ENCODE results near the gene STARD10.
A peak's percentile ranks its signal among the peaks of the same experiment; 100 is the strongest.

The STARD10 gene

GRCh38 chr11:72793425-72794367 lies at the start of gene STARD10:
Gene STARD10 (minus strand): TSS chr11:72794047. CDS start chr11:72781181, 12,866 bp downstream.
- peak; percentile 96 for DNase-seq

DNA sequence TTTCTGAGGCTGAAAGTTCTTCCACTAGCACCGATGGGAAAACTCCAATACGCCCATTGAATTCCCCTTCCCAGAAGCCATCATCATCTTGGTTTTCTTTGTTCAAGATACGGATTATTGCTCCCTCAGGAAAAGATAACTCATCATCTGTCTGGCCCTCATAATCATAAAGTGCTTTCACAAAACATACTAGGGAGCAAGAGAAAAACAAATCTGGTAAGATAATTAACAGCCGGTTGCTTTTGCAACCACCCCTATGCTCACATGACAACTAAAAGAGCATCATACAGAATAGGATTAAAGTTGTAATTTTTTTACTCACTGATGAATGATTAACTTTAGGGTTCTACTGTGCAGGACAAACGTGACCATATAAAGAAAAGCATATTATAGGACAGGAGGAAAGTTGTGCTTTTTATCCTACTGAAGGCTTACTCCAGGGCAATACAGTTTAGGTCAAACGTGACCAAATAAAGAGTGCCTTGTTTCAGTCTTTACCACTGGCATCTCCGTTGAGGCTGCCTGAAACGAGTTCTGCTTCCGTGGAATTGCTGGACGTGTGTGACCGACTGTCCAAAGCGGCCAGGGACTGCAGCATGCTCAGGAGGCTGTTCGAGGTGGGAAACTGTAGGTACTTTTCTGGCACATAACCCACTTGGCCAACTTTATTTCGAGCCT lies 48.9 kb upstream of the STARD10 start:
- no peak for DNase-seq

DNA sequence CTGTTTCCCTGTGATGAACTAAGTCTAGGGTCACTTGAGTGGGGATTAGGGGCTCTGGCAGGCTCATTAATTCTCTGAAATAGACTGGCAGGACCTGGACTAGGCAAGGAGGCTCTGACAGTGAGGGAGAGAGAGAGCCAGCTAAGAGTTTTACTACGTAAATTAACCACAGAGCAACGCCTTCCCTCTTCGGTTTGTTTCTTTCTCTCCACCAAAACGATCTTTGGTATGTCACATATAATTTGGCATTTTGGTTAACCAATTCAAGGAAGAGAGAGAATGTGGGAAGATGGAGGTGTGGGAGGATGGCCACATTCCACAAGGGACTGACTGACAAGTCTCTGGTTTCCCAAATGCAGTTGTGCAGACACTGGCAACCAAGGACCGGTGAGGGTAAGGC lies 48.3 kb upstream of the STARD10 start:
- DNase-seq = no peak

DNA sequence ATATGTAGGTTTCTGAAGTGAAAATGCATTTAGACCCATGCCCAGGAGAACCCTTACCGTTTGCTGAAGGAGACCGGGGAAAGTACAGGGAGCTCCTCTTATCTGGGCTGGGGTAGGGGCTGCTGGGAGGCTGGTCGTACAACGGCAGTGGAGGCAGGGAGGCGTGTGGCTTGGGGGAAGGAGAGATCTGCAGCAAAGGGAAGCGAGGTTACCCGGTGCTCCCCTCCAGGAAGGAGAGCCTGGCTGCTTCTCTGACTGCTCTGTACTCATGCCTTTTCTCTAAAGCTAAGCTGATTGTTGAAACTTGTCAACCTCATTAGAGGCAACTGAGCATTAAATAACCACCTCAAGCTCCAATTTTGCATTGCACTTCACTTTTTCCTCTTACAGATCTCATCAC lies 47.5 kb upstream of the STARD10 start:
- no peak for DNase-seq

DNA sequence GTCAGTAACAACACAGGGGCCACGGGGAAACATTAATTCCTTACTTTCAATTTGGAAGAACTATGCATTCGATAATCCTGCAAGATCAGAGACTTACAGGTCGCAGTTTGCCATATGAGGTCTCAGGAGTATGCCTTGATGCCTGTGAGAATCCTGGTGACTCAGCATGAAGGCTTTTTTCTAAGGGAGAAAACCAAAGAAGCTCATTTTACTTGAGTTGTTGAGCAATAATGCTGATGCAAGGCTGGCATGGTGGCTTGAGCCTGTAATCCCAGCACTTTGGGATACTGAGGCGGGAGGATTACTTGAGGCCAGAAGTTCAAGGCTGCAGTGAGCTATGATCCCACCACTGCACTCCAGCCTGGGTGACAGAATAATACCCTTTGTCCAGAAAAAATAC lies 46.9 kb upstream of the STARD10 start:
- no peak for DNase-seq

DNA sequence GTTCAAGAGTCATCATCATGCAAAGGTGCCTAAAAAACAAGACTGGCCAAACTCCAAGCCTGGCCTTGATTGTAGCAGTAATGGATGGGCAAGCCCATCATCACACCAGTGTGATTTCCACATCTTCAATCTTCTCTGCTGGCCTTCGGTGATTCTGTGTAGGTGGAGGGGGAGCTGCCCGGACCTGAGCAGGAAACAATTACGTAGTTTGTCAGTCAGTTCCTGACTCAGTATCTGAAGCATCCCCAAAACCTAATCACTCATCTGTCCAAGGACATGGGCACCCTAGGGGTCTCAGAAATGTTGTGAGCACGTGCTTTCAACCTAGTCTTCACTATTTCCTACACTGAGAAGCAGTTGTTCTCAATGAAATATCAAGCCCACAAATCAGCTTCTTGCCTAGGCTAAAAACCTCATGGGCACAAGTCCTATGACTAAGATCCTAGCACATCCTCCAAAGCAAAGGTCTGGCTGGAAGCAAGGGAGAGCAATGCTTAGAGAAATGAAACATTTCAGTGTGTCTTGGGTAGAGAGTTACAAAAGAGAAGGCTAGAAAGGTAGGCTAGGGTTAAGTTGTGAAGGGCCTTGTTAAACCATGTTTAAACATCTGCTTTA lies 45.0 kb upstream of the STARD10 start:
- DNase-seq = no peak

DNA sequence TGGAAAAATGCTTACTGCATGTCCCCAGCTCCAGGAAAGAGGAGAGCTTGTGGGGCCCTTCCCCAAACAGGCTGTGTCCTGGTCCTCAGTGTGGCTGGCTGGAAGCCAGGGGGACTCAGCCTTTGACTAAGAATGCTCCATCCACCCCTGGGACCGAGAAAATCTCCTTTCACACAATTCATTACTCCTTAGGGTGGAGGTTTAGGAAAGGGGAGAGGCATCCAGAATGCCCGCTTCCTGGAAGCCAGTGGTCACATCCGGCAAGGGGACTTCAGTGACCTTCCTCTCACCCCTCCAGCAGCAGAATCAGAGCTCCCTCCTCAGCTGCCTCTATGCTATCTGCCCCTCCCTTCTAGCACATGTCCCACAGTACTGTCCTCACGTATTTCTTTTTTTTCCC lies 42.3 kb upstream of the STARD10 start:
- no peak for DNase-seq

GRCh38 chr11:72834905-72835304 lies 41.1 kb upstream of the STARD10 start:
- no peak for DNase-seq

DNA sequence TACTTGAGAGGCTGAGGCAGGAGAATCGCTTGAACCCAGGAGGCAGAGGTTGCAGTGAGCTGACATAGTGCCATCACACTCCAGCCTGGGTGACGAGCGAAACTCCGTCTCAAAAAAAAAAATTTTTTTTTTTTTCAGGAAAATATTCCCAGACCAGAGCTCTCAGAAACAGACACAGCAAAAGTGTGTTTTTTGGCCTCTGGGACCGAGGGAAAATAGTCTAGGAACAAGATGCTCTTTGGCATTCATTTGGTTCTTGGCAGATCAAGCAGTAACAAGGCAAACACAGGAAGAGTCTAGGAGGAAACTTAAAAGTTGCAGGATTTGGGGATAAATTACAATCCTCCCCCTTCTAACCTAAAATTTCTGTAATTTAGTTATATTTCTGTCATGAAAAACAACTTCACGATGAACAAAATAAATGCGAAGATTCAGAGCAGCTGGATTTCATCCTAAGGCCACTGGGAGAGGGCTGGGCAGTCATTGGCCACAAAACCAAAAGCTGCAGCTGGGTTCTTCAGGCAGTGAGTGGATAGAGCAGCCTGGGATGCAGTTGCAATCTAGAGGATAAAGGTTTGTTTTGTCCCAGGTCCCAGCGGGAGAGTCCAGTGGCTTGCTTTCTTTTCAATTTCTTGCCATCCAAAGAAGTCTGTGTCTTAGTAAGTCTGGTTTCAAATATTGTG lies 40.1 kb upstream of the STARD10 start:
- no peak for DNase-seq

DNA sequence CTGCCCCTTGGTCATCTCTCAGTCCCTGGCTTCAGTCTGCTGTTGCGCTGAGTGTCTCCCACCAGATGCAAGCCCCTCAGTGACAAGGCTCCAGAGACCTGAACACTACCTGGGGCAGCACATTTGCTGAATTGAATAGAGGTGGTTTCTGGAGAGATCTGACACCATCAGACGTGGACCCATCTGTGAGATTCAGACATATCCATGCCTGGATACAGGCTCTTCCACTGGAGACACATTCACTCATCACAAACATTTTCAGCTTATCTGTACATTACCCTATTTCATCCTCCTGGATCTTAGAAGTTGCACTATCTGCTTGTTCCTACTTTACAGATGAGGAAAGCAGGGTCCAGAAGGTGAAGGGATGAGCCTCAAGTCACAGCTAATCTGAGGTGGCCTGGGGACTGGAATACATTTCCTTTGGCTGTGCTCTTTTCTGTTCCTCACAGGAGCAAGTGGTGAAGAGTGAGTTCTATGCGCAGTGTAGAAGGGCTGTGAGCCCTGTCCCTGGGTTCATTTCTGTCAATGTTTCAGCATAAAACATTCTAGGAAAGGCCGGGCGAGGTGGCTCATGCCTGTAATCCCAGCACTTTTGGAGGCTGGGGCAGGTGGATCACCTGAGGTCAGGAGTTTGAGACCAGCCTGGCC lies 39.4 kb upstream of the STARD10 start:
- DNase-seq = no peak

DNA sequence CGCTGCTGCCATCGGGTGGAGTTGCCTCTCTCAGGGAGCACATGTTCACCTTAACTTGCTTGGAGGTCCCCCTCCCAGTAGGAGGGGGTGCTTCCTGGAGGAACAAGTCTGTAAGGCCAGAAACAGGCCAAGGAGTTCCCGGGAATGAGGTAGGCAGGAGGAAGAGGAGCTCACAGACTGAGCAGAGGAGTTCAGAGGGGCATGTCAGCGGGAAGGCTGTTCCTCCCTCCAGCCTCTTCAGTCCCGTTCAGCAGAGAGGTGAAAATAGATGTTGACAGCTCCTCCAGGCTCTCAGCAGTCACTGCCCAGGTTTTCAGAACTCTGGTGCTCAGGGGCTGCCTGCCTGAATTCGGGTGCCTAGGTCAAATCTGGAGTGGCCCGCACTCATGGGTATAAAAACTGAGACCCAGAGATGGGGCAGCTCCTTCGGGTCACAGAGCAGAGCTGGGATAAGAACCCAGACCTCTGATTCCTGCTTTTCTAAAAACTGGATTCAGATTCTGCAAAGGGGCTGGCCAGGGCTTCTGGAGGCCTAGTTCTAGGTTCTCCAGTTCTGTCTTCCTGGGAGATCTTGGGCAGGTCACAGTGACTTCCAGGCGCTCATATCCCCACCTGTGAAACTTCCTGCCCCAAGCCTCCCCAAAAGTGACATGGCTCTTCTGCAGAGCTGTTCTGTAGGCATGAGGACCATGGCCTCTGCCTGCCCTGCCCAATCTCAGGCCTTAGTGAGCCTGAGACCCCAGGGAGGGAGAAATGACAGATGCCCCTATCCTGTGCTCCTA lies 38.6 kb upstream of the STARD10 start:
- DNase-seq = no peak

DNA sequence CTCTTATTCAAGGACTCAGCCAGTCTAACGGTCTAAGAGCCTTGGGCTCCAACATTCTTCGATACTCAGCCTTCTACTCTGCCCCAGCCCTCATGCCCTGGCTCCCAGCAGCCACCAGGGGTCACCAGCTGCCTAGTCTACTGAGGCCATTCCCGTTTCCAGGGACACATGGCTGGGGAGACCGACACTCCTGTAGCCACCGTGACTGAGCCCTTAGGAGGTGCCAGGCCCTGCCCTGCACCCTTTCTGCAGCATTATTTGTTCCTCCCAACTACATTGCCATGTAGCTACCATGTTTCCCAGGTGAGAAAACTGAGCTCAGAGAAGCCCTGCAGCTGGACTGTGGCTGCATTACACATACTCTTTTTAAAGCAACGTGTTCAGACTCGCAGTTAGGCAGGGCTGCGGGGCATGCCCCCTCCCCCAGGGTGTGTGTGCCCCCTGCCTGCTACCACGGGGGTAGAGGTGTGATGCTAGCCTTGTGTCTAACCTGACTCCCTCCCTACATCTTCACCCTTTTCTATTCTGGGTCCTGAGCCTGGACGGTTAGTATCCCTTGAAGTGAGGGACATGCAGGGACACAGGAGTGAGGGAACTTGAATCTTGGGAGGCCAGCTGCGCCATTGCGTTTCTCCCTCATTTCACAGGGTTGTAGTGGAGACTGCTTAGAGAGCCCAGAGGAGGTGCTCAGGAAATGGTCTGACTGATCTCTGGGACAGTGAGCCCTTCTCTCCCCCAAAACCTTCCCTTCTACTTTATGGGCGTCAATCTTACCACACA lies 37.9 kb upstream of the STARD10 start:
- DNase-seq = peak; percentile 49

DNA sequence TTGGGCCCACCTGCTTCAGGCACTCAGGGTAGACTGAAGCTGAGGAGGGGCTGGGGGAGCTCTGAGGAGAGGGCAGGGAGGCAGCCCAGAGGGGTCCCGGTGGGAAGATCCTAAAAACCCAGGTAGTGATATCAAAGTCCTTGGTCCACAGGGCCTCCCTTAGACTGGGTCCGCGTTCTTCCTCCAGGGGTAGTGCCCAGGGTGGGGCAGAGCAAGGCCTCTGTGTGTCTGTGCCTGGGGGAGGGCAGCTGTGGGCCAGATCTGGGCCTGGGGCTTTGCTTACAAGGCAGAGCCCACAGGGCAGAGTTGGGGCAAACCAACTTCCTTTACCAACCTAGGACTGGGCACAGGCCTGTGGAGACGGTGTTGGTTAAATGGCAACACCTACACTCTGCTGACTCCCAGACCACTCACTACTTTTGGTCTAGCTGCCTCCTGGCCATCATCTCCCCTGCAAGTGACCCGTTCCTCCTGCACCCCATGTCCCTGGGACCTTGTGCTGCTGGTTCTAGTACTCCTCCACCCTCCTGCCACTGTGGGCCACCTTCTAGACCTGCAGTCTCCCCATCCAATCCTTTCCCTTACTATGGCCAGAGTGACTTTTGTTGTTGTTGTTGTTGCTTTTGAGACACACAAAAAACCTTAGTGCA lies 36.2 kb upstream of the STARD10 start:
- no peak for DNase-seq

- no peak for DNase-seq
These were observed 35.3 kb upstream of the STARD10 start for GRCh38 chr11:72829178-72829577.

DNA sequence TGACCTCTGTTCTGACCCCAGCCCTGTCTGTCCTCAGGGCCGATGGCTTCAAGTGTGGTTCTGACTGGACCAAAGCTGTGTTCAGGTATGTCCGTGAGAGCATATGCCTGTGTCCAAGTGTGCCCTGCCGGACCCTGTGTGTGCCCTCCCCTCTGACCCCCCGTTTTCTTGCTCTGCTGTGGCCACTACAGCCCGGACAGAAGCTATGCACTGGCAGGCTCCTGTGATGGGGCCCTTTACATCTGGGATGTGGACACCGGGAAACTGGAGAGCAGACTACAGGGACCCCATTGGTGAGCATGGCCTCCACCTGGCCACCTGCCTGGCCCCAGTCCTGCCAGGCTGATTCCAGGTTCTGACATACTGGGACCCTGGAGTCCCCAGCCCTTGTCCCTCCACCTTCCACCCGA lies 34.9 kb upstream of the STARD10 start:
- no peak for DNase-seq

- no peak for DNase-seq
These were observed 34.3 kb upstream of the STARD10 start for GRCh38 chr11:72828081-72828567.

- peak; percentile 38 for DNase-seq
These were observed 33.8 kb upstream of the STARD10 start for GRCh38 chr11:72827656-72828055.

DNA sequence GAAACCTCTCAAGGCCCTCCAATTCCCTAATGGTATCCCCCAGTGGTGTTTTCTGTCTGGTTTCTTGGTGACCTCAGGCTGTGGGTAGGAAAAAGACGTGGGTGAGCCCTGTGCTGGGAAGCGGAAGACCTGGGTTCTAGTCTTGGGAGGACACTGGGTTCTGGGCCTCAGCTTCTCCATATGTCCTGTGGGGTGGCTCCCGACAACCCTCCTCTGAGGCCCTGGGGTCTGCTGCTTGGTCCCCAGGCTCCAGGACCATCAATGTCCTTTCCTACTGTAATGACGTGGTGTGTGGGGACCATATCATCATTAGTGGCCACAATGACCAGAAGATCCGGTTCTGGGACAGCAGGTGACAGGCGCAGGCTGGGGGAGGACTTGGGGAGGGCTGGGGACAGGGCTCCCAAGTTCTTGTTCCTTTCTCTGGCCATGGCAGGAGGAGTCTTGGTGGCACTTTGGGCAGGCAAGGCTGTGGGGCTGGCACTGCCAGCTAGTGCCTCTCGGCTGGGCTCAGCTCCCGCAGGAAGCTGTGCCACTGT lies 33.2 kb upstream of the STARD10 start:
- no peak for DNase-seq

DNA sequence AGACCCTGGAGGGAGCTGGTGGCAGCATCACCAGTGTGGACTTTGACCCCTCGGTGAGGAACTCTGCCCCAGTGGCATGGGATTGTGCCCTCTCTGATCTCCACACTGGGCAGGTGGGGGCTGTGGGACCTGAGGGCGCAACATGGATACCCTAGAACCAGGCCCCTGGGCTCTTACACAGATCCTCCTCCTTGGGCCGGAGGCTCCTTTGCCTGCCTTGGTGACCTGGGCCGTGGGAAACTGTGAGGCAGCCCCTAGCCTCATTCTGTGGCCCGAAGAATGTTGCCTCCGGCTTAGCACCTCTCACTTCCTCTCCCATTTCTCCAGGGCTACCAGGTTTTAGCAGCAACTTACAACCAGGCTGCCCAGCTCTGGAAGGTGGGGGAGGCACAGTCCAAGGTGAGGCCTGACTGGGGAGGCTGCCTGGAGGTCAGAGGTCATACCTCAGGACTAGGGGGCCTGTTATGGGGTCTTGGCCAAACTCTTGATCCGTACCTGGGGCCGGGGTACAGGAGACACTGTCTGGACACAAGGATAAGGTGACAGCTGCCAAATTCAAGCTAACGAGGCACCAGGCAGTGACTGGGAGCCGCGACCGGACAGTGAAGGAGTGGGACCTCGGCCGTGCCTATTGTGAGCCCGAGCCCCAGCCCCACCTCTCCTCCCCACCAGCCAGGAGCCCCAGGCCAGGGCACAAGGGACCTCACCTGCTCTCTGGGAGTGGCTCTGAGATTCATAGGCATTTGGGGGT lies 32.5 kb upstream of the STARD10 start:
- DNase-seq = no peak

Data from activated CD4-positive, alpha-beta T cell treated with anti-CD3 and anti-CD28 coated beads, Interleukin-10, Interleukin-2, amounts not matched to agents 100 ng/mL and 50 ng/mL, durations not matched to agents 16 hours and 8 hours (primary cell).